Measurements from ENCODE around the gene KRTAP5-4.
"Not testable (repeated sequence)": the region's sequence is repeated elsewhere in the genome, so short reads cannot be mapped to it uniquely, and the experiment has no call there.

The KRTAP5-4 gene

GRCh38 chr11:1637628-1638027, 15.7 kb upstream of the KRTAP5-4 start:
- no peak for DNase-seq (ENCODE audit: low read depth)

GRCh38 chr11:1636291-1636950, 14.5 kb upstream of the KRTAP5-4 start:
- DNase-seq (ENCODE audit: low read depth), result no peak

- DNase-seq (ENCODE audit: low read depth), result no peak
Observed at GRCh38 chr11:1633864-1634263, 11.9 kb upstream of the KRTAP5-4 start.

- no peak for DNase-seq (ENCODE audit: low read depth)
Observed at GRCh38 chr11:1632053-1632714, 10.2 kb upstream of the KRTAP5-4 start.

- no peak for DNase-seq (ENCODE audit: low read depth)
Observed at GRCh38 chr11:1631066-1631568, 9.2 kb upstream of the KRTAP5-4 start.

GRCh38 chr11:1630271-1630670, 8.3 kb upstream of the KRTAP5-4 start:
- DNase-seq (ENCODE audit: low read depth), result no peak

- no peak for DNase-seq (ENCODE audit: low read depth)
Observed at GRCh38 chr11:1629326-1630185, 7.6 kb upstream of the KRTAP5-4 start, which contains the start of gene KRTAP5-5. Gene KRTAP5-5 (plus strand): TSS chr11:1629775. CDS start chr11:1629841, 66 bp downstream.

GRCh38 chr11:1628506-1629325, 6.8 kb upstream of the KRTAP5-4 start:
- peak; percentile 4 for DNase-seq (ENCODE audit: low read depth)

GRCh38 chr11:1625541-1625940, 3.6 kb upstream of the KRTAP5-4 start:
- DNase-seq (ENCODE audit: low read depth), result no peak

GRCh38 chr11:1624621-1625020, 2.7 kb upstream of the KRTAP5-4 start:
- DNase-seq (ENCODE audit: low read depth), result no peak

GRCh38 chr11:1623716-1624115, 1.8 kb upstream of the KRTAP5-4 start:
- no peak for DNase-seq (ENCODE audit: low read depth)

GRCh38 chr11:1619449-1619848, 2.5 kb downstream of the KRTAP5-4 start:
- no peak for DNase-seq (ENCODE audit: low read depth)

GRCh38 chr11:1618231-1618630, 3.7 kb downstream of the KRTAP5-4 start:
- no peak for DNase-seq (ENCODE audit: low read depth)

GRCh38 chr11:1608363-1608762, 13.6 kb downstream of the KRTAP5-4 start, which contains the start of gene KRTAP5-3:
Gene KRTAP5-3 (minus strand): TSS chr11:1608463. CDS start chr11:1608385, 78 bp downstream.
- no peak for DNase-seq (ENCODE audit: low read depth)

- DNase-seq (ENCODE audit: low read depth), result not testable (repeated sequence)
Observed at GRCh38 chr11:1607901-1608300, 14.0 kb downstream of the KRTAP5-4 start.

- peak; percentile 5 for DNase-seq (ENCODE audit: low read depth)
Observed at GRCh38 chr11:1607156-1607845, 14.6 kb downstream of the KRTAP5-4 start.

GRCh38 chr11:1605923-1606322, 16.0 kb downstream of the KRTAP5-4 start:
- DNase-seq (ENCODE audit: low read depth), result not testable (repeated sequence)

- no peak for DNase-seq (ENCODE audit: low read depth)
Observed at GRCh38 chr11:1604711-1605110, 17.2 kb downstream of the KRTAP5-4 start.

GRCh38 chr11:1604181-1604580, 17.8 kb downstream of the KRTAP5-4 start:
- no peak for DNase-seq (ENCODE audit: low read depth)

- DNase-seq (ENCODE audit: low read depth), result no peak
Observed at GRCh38 chr11:1603629-1604028, 18.3 kb downstream of the KRTAP5-4 start.

GRCh38 chr11:1601663-1602062, 20.3 kb downstream of the KRTAP5-4 start:
- DNase-seq (ENCODE audit: low read depth), result not testable (repeated sequence)

Measured in amniotic epithelial cell (primary cell).